K562 (cell line): Measurements from ENCODE around the gene PTPRB. TPM values are rescaled to one million over a fixed set of nuclear protein-coding genes. Genes with fewer than 3 reads are reported as not detected.

ENCODE experiments used
- CREB3 ChIP-seq: fragments of 450-650 bp; conservative IDR thresholded peaks from 2 replicates; pipeline ENCODE4 v1.6.1; 2016; ENCODE audit warnings: missing genetic modification characterization, low read depth, mild to moderate bottlenecking, missing compliant biosample characterization, moderate library complexity
- CREB3L1 ChIP-seq: fragments of 450-650 bp; IDR thresholded peaks from 2 replicates; pipeline ENCODE4 v1.6.1; 2014; ENCODE audit warnings: low read depth, mild to moderate bottlenecking, moderate library complexity, borderline replicate concordance
- MLLT1 ChIP-seq, 2 experiments: fragments of 450-650 bp; IDR thresholded peaks; 2 replicates each; pipeline ENCODE4 v1.6.1; 2016
- NCOA6 ChIP-seq: fragments of 450-650 bp; IDR thresholded peaks from 2 replicates; pipeline ENCODE4 v1.6.1; 2017; ENCODE audit warnings: mild to moderate bottlenecking
- SMAD3 ChIP-seq: fragments of 450-650 bp; formaldehyde crosslinking; conservative IDR thresholded peaks from 2 replicates; pipeline ENCODE4 v1.4.0; 2020; ENCODE audit warnings: mild to moderate bottlenecking
- TFAM ChIP-seq: fragments of 250-450 bp; sonication (Bioruptor Pico); conservative IDR thresholded peaks from 2 replicates; pipeline ENCODE4 v1.5.0; 2021; ENCODE audit warnings: mild to moderate bottlenecking, moderate library complexity
- ZNF197 ChIP-seq: fragments of 200-800 bp; sonication (Bioruptor generic); IDR thresholded peaks from 2 replicates; pipeline ENCODE4 v1.6.1; 2016; ENCODE audit warnings: low read depth, missing genetic modification characterization, missing compliant biosample characterization
- ZNF584 ChIP-seq: fragments of 200-800 bp; sonication (Bioruptor generic); IDR thresholded peaks from 2 replicates; pipeline ENCODE4 v1.6.1; 2016; ENCODE audit warnings: low read depth, mild to moderate bottlenecking, missing genetic modification characterization, missing compliant biosample characterization
- ZNF639 ChIP-seq, 2 experiments: fragments of 200-800 bp in 1 of 2; sonication (Bioruptor generic) in 1 of 2; sonication (generic) in 1 of 2; formaldehyde crosslinking in 1 of 2; IDR thresholded peaks in 1 of 2; conservative IDR thresholded peaks in 1 of 2; 2 replicates each; pipeline versions ENCODE4 v1.5.0 to v1.6.1; 2016 to 2020; ENCODE audit warnings: missing compliant biosample characterization in 1 of 2, missing genetic modification characterization in 1 of 2, missing genetic modification reagents in 1 of 2
- polyA plus RNA-seq, 8 experiments: library from polyadenylated mRNA; depleted of rRNA in 4 of 8; stranded (reverse) in 5 of 8; unstranded in 3 of 8; fragments of >200 nt; fragmentation: Nextera tagmentation in 2 of 8; fragmentation: Illumina TruSeq in 1 of 8; extraction: Ambion mirVana in 2 of 8; extraction: Trizol in 1 of 8; gene quantifications; 2 replicates each; pipeline versions ENCODE4 v1.2.1 to v1.2.3, GENCODE V29; 2011 to 2014; ENCODE audit warnings: inconsistent platforms in 1 of 8, missing spikeins in 1 of 8
- total RNA-seq, 7 experiments: library from RNA; depleted of rRNA in 6 of 7; stranded (reverse); fragments of >200 nt in 6 of 7; fragmentation: Illumina TruSeq in 2 of 7; extraction: Trizol in 2 of 7; gene quantifications; 2 replicates each; pipeline versions ENCODE4 v1.2.1 to v1.2.3, GENCODE V29; 2011 to 2021; ENCODE audit warnings: low replicate concordance in 1 of 7

The PTPRB gene
- total and polyA plus RNA-seq, 9 of the 15 experiments (the other 6 are each of a cell fraction or from before 2014, with no cell fraction given), result 0.46 to 5.9 (median 3.1) TPM

GRCh38 chr12:70660002-70660604 is 22.9 kb upstream of the PTPRB start (continued):
- TF ChIP-seq CREB3 (tag) (0 out of 2 replicates have a peak, but pooled peaks have one; percentile 23), CREB3L1 (no peak), ZNF584 (peak; percentile 88; the same call in 1 of the 2 replicates), ZNF197 (CRISPR knock-in tag) (0 out of 2 replicates have a peak, but pooled peaks have one; percentile 15), ZNF639 (CRISPR knock-in tag; conservative IDR thresholded peaks at IDR 0.05 in 1 of 2, IDR thresholded peaks at IDR 0.05 in 1 of 2) (peak in 1 of 2 experiments; percentile 64; a peak in 1 of 4 replicates), MLLT1 (IDR thresholded peaks at IDR 0.05) (peak in 1 of 2 experiments; percentile 13; a peak in 1 of 4 replicates), SMAD3 (CRISPR knock-in tag) (0 out of 2 replicates have a peak, but pooled peaks have one; percentile 37), TFAM (CRISPR knock-in tag) (no peak), NCOA6 (no peak)
